WERI-Rb-1 (cell line): ENCODE results near the gene EYA4.
"Not testable (repeated sequence)": the region's sequence is repeated elsewhere in the genome, so short reads cannot be mapped to it uniquely, and the experiment has no call there.

Experiments
- DNase-seq: peaks from one replicate; pipeline ENCODE4 v3.0.0-alpha.2; 2020
- H3K27ac ChIP-seq: fragments of 250-450 bp; sonication (Bioruptor Pico); 2 replicates; pipeline ENCODE4 v1.5.1; 2020; ENCODE audit warnings: mild to moderate bottlenecking, moderate library complexity
- H3K27me3 ChIP-seq: fragments of 250-450 bp; sonication (Bioruptor Pico); 2 replicates; pipeline ENCODE4 v1.5.1; 2021; ENCODE audit warnings: mild to moderate bottlenecking, low read depth, moderate library complexity; ENCODE audit not compliant: insufficient read depth, severe bottlenecking
- H3K36me3 ChIP-seq: fragments of 250-450 bp; sonication (Bioruptor Pico); 2 replicates; pipeline ENCODE4 v1.5.1; 2020; ENCODE audit warnings: mild to moderate bottlenecking, moderate library complexity
- H3K4me3 ChIP-seq: 2 replicates; pipeline ENCODE4 v1.5.1; 2011; ENCODE audit warnings: low read depth, mild to moderate bottlenecking, control low read depth, low read length
- H3K9me3 ChIP-seq: fragments of 250-450 bp; sonication (Bioruptor Pico); 2 replicates; pipeline ENCODE4 v1.5.1; 2021; ENCODE audit warnings: mild to moderate bottlenecking, moderate library complexity; ENCODE audit not compliant: severe bottlenecking
- TF ChIP-seq, protein P1 (sequence below): IDR thresholded peaks from 2 replicates; pipeline ENCODE4 v1.5.1; 2011; ENCODE audit warnings: low read depth, mild to moderate bottlenecking, control low read depth, inconsistent platforms, low read length

EYA4 gene

DNA sequence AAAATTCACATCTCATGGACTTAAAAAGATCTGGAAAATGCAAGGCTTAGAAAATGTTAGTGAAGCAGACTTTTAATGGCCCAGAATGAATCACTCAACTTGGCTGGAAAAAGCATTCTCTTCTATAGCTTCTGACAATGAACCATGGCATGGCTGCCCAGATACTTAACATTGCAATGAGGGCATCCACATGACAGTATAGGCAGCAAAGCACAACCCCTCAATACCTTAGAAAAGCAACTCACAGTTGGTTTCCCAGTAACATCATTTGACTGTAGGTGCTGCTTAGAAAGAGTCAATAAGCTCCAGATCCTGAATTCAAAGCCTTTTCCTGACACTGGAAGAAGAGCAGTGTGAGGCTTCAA is 155.8 kb downstream of the EYA4 start:
- TF ChIP-seq, protein P1, sequence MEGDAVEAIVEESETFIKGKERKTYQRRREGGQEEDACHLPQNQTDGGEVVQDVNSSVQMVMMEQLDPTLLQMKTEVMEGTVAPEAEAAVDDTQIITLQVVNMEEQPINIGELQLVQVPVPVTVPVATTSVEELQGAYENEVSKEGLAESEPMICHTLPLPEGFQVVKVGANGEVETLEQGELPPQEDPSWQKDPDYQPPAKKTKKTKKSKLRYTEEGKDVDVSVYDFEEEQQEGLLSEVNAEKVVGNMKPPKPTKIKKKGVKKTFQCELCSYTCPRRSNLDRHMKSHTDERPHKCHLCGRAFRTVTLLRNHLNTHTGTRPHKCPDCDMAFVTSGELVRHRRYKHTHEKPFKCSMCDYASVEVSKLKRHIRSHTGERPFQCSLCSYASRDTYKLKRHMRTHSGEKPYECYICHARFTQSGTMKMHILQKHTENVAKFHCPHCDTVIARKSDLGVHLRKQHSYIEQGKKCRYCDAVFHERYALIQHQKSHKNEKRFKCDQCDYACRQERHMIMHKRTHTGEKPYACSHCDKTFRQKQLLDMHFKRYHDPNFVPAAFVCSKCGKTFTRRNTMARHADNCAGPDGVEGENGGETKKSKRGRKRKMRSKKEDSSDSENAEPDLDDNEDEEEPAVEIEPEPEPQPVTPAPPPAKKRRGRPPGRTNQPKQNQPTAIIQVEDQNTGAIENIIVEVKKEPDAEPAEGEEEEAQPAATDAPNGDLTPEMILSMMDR, result no peak
- no peak overlapping the region for H3K4me3 ChIP-seq
- H3K36me3 ChIP-seq, result no peaks in the 10 kb centered on the region
- no peaks in the 10 kb centered on the region for H3K9me3 ChIP-seq
- peaks cover 12% of the 10 kb centered on the region for H3K27me3 ChIP-seq
- no peak overlapping the region for H3K27ac ChIP-seq
- DNase-seq, result no peak

- H3K4me3 ChIP-seq, H3K9me3 ChIP-seq, H3K36me3 ChIP-seq, DNase-seq, H3K27ac ChIP-seq: not testable (repeated sequence)
- H3K27me3 ChIP-seq, result peaks cover 12% of the 10 kb centered on the region
Measured at GRCh38 chr6:133397601-133398000, 156.4 kb downstream of the EYA4 start.

DNA sequence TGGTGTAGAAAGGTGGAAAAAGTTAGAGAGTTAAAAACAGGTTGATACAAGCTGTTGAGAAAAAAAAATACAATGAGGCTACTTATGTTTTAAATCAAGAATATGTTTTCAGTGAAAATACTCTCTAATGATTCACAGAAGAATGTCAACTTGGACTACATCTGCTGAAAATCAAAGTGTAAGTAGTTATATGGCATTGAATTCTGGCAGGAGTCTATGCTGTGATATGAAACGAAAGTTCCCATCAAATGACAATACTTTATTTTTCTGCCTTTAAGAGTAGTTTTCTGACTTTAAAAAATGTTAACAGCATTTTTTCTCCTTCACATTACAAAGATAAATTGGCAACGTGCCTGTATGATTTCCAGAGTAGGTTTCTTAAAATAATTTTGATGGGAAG is 158.3 kb downstream of the EYA4 start:
- Histone ChIP-seq H3K9me3 (no peaks in the 10 kb centered on the region), H3K27ac (no peak overlapping the region)

DNA sequence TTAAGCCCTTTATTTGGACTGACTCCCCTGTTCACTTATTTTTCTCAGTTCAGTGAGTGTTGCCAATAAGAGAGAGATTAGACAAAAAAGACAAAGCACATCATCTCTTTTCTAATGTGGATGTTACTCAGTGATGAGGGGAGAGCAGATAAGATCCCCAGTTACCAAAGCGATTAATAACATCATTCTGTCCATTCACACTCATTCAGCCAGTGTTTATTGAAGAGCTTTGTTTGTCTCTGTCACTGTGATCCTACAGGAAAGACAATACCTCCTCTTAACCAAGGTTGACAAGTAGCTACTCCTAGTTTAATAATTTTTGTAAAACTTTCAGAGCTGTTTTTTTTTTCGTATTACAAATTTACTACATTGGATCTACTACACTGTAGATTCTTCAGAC is 163.0 kb downstream of the EYA4 start:
- Histone ChIP-seq H3K27ac (no peak overlapping the region), H3K36me3 (no peaks in the 10 kb centered on the region), H3K9me3 (no peaks in the 10 kb centered on the region), H3K27me3 (peaks cover 10% of the 10 kb centered on the region), H3K4me3 (no peak overlapping the region)
- TF ChIP-seq, protein P1, result no peak
- no peak for DNase-seq

More for the DNA sequence above, 158.3 kb downstream of the EYA4 start:
- peaks cover 14% of the 10 kb centered on the region for H3K27me3 ChIP-seq
- H3K36me3 ChIP-seq, result no peaks in the 10 kb centered on the region
- TF ChIP-seq, protein P1, result no peak
- H3K4me3 ChIP-seq, result no peak overlapping the region
- DNase-seq, result no peak

DNA sequence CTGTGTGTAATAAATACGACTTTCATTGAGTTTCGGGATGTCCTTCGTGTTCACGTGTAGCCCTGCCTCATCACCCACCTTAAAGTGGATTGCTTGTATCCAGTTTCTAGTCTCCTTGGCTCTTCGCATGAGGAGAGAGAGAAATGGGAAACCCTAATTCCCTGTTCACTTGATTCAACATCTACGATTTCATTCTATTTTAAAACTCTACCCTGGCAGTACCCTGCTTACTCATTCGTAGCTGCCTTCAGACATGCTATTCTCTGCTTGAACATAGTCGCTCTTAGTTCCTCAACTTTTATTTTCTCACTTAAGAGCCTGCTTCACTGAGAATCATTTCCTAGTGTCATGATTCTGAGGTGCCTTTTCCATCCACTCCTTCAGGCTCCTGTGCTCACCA is 163.6 kb downstream of the EYA4 start:
- DNase-seq, result no peak
- TF ChIP-seq, protein P1, result no peak
- H3K36me3 ChIP-seq, result no peaks in the 10 kb centered on the region
- H3K27me3 ChIP-seq, result peaks cover 13% of the 10 kb centered on the region
- no peaks in the 10 kb centered on the region for H3K9me3 ChIP-seq
- H3K4me3 ChIP-seq, result no peak overlapping the region
- no peak overlapping the region for H3K27ac ChIP-seq

- DNase-seq, result no peak
- no peak overlapping the region for H3K27ac ChIP-seq
- peaks cover 14% of the 10 kb centered on the region for H3K27me3 ChIP-seq
- TF ChIP-seq, protein P1, result no peak
- H3K9me3 ChIP-seq, result no peaks in the 10 kb centered on the region
- no peak overlapping the region for H3K4me3 ChIP-seq
- H3K36me3 ChIP-seq, result no peaks in the 10 kb centered on the region
Measured at GRCh38 chr6:133407320-133408100, 166.4 kb downstream of the EYA4 start.
